ENCODE measurements around the gene TOMM40.
"Not testable (repeated sequence)": the region's sequence is repeated elsewhere in the genome, so short reads cannot be mapped to it uniquely, and the experiment has no call there.

TOMM40 gene

GRCh38 chr19:44900328-44901244, 9.5 kb downstream of the TOMM40 start:
- DNase-seq: no peak

GRCh38 chr19:44903216-44903601, 12.2 kb downstream of the TOMM40 start:
- DNase-seq: no peak

GRCh38 chr19:44903602-44904425, 12.8 kb downstream of the TOMM40 start:
- no peak for DNase-seq

GRCh38 chr19:44904426-44904994, 13.5 kb downstream of the TOMM40 start:
- no peak for DNase-seq

- no peak for DNase-seq
Measured at GRCh38 chr19:44905437-44906160, 14.5 kb downstream of the TOMM40 start, which contains the start of gene APOE. Gene APOE (plus strand): TSS chr19:44905796. CDS start chr19:44906625, 829 bp downstream.

GRCh38 chr19:44907613-44908012, 16.6 kb downstream of the TOMM40 start:
- DNase-seq: no peak

GRCh38 chr19:44908074-44908835, 17.2 kb downstream of the TOMM40 start:
- no peak for DNase-seq

- no peak for DNase-seq
Measured at GRCh38 chr19:44908836-44909261, 17.8 kb downstream of the TOMM40 start.

GRCh38 chr19:44909775-44910174, 18.7 kb downstream of the TOMM40 start:
- no peak for DNase-seq

GRCh38 chr19:44911896-44912295, 20.8 kb downstream of the TOMM40 start:
- not testable (repeated sequence) for DNase-seq

- no peak for DNase-seq
Measured at GRCh38 chr19:44912854-44913253, 21.8 kb downstream of the TOMM40 start.

GRCh38 chr19:44913512-44914432, 22.7 kb downstream of the TOMM40 start:
- DNase-seq: not testable (repeated sequence)

GRCh38 chr19:44914433-44915206, 23.6 kb downstream of the TOMM40 start, which contains the start of gene APOC1:
Gene APOC1 (plus strand): TSS chr19:44914608. CDS start chr19:44914892, 284 bp downstream.
- DNase-seq: peak; percentile 83

- no peak for DNase-seq
Measured at GRCh38 chr19:44924243-44924725, 33.2 kb downstream of the TOMM40 start.

- no peak for DNase-seq
Measured at GRCh38 chr19:44925114-44925891, 34.2 kb downstream of the TOMM40 start.

GRCh38 chr19:44926245-44927077, 35.4 kb downstream of the TOMM40 start:
- DNase-seq: not testable (repeated sequence)

- no peak for DNase-seq
Measured at GRCh38 chr19:44927746-44928145, 36.7 kb downstream of the TOMM40 start.

- DNase-seq: no peak
Measured at GRCh38 chr19:44930088-44930487, 39.0 kb downstream of the TOMM40 start.
